Upper lobe of left lung (tissue), 4 donors: ENCODE measurements around the gene AMER2.

Experiments
- CTCF ChIP-seq, 6 experiments: fragments of 450-650 bp in 4 of 6; fragments of 200-600 bp in 2 of 6; sonication (generic) in 2 of 6; IDR thresholded peaks; one replicate each; pipeline ENCODE4 v1.5.1; 2016 to 2019; ENCODE audit warnings: antibody characterized with exemption in 6 of 6
- POLR2A ChIP-seq, 4 donors: fragments of 450-650 bp; IDR thresholded peaks; one replicate each; pipeline ENCODE4 v1.5.1; 2016 to 2017; ENCODE audit warnings: antibody characterized with exemption in 4 of 4, mild to moderate bottlenecking in 2 of 4

GRCh38 chr13:25177012-25177411, 4.9 kb upstream of the AMER2 start:
- TF ChIP-seq POLR2A (IDR thresholded peaks at IDR 0.05) (no peak), CTCF (IDR thresholded peaks at IDR 0.05) (no peak)
